Activated naive CD4-positive, alpha-beta T cell (primary cell): ENCODE data around the gene DUXA.
"Not testable (repeated sequence)": the region's sequence is repeated elsewhere in the genome, so short reads cannot be mapped to it uniquely, and the experiment has no call there.

Source experiments
- DNase-seq, 4 experiments: peaks; one replicate each; lab custom pipeline; 2025; lab: John Stamatoyannopoulos, UW

The DUXA gene

DNA sequence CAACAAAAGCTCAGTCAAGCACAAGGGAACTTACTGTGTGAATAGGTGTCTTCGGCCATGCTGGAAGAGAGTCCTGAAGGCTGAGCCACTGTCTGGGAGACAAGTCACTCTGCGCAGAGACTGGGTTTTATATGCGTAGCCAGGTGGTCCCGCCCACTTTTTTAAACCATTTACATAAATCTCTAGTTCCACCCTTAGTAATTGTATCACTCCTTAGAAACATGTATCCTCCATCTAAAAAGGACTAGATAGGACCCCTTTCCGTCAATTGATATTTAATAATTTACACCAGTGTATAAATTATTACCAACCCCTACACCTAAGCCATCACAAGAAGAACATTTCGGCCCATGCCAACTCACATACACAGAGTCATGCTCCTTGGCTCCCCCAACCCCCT lies at the start of gene DUXA:
Gene DUXA (minus strand): TSS at position 101 of the 400 bp plus-strand sequence. CDS start 42 bp downstream, at position 59.
- DNase-seq: no peak

DNA sequence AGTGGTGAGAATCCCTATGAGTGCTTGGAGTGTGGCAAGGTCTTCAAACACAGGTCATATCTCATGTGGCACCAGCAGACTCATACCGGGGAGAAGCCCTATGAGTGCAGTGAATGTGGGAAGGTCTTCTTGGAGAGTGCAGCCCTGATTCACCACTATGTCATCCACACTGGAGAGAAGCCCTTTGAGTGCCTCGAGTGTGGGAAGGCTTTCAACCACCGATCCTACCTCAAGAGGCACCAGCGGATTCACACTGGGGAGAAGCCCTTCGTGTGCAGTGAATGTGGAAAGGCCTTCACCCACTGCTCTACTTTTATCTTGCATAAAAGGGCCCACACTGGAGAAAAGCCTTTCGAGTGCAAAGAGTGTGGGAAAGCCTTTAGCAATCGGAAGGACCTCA lies 44.8 kb upstream of the DUXA start:
- DNase-seq: no peak

DNA sequence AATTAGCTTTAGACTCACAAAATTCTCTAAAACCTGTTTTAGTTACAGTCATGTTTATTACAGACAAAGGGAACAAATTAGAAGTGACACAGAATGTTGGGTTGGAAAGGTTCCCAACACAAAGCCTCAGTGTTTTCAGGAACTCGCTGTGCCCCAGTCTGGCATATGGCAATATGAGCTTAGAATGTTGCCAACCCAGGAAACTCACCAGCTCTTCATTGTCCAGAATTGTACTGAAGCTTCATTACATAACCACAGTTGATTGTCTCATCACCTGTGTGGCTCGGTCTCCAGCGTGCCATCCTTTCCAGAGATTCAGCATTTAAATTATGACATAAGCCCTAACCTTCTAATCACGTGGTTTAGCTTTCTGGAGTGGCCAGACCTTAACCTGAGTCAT lies 43.1 kb upstream of the DUXA start:
- no peak for DNase-seq

DNA sequence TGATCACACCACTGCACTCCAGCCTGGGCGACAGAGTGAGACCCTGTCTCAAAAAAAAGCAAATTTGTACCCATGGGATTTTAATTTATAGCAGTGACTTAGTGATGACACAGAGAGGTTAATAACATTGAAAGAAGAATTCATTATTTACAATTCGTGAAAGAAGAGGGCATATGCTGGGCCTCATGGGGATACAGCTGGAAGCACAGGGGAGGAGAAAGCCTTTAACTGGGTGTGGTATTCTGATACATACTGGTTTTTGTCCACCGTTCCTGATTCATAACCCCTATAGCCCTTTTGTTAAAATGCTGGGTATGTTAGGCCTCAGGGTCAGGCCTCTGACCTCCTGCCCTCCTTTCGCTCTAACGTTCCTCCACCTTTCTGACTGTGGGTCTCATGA lies 34.9 kb upstream of the DUXA start:
- DNase-seq: no peak

DNA sequence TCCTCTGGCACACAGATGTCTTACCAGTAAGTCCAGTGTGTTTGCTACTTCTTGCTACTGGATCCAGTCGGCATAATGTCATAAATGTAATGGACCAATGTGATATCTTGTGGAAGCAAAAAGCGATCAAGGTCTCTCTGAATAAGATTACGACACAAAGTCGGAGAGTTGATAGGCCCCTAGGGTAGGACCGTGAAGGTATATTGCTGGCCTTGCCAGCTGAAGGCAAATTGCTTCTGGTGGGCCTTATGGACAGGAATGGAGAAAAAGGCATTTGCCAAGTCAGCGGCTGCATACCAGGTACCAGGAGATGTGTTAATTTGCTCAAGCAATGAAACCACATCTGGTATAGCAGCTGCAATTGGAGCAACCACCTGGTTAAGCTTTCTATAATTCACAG lies 30.6 kb upstream of the DUXA start:
- DNase-seq: not testable (repeated sequence)

DNA sequence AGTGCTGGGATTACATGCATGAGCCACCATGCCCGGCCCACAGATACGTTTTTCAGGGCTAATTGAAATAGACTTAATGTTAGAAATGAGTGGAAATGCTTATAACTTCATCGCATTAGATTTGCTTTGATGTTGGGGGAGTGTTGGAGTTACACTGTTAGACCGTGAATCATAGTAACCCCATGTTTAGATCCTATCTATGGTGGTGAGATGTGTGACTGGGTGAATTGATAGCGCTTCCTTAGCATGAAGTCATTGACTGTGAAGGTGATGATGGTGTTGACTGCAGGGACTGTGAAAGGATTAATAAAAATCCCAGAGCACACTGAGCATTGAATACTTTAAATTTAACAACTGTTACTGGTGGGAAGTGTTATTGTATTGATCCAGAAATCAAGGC lies 25.7 kb upstream of the DUXA start:
- DNase-seq: no peak

DNA sequence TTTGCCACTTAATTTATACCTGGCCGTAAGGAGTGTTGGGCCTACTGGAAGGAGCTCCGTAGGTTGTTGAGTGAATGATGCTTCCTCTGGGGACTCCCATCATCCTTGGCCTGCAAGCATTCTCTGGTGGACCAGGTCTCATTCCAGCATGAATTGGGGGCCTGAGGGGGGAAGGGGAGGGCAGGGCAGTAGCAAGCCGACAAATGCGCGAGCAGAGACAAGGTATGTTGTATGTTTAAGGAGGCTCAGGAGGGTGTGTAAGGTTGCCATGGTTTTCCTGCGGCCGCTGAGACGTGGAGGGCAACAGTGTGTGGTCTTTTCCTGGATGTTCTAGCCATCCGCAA lies 24.8 kb upstream of the DUXA start:
- DNase-seq: no peak

DNA sequence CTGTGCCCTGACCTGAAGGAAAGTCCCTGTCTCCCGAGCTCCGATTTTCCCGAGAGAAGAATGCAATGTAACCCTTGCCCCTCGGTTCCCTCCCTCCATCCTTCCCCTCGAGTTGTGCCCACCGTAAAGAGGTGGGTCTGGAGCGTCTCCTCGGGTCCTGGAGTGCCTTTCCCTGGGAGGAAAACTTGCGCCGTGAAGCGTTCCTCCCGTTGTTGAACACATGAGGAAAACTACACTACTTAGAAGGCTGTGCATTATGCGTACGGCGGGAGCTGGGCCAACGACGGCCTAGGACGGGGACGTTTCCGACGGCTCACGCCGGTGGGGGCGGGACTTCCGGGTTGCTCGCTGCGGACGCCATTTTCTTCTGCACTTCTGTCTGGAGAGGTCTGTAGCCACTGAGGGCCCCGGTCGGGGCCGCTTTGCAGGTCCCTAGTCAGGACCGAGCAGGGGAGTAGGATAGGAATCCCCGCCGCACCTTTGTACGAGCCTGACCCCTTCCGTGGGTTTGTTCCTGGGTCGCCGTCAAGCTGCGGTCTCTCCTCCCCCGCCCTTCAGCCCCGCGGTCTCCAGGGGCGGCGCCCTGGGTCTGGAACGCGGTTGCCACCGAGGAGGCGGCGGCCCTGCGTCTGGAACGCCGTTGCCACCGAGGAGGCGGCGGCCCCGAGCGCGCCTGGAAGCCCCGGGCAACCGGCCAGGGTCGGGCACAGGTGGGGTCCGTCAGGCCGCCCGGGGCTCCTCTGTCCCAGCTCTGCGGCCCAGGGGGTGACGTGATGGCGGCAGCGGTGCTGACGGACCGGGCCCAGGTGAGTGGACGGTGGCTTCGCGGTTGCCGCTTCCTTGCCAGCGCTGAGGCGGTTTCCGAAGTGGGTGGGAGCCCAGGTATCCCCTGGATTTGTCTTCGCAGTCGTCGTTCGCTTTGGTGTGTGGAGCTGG lies 24.1 kb upstream of the DUXA start, which contains the start of gene ZNF264:
Gene ZNF264 (plus strand): TSS at position 360 of the 936 bp plus-strand sequence. CDS start 414 bp downstream, at position 774.
- DNase-seq: peak; percentile 66 to 84 (median 76)

DNA sequence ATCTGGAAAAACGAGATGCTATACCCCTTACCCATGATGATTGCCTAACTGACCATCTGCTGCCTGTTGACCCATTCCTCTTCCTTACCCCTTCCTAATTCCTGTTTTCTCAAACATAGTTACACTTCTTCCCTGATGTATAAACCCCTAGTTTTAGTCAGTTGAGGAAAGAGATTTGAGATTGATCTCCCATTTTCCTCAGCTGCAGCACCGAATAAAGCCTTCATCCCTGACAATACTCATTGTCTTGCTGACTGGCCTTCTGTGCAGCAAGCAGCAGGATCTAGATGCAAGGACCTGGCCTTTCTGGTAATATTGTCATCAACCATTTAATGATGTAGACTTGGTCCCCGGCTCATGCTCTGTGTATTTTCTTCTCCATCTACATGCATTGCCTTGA lies 23.0 kb upstream of the DUXA start:
- DNase-seq: no peak

DNA sequence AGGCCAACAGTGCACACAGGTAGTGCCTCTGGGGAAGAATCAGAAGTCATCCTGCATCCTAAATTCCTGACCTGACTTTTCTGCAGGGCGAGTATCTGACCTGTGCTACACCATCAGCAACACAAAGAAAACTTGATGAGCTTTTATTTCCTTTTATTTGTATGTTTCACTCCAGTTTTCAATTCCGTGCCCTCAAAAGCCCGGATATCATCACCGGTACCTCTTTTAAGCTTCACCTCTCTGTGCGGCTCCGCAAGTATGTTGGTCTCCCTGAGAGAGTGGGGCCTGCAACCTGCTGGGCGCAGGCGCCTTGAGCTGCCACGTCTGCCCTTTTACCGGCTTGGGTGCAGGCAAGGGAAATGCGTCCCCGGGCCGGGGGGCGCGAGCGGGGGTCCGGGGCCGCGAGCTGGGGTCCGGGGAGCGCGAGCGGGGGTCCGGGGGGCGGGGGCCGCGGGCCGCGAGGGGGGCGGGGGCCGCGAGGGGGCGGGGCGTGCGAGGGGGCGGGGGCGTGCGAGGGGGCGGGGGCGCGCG lies 4.3 kb upstream of the DUXA start:
- no peak for DNase-seq

DNA sequence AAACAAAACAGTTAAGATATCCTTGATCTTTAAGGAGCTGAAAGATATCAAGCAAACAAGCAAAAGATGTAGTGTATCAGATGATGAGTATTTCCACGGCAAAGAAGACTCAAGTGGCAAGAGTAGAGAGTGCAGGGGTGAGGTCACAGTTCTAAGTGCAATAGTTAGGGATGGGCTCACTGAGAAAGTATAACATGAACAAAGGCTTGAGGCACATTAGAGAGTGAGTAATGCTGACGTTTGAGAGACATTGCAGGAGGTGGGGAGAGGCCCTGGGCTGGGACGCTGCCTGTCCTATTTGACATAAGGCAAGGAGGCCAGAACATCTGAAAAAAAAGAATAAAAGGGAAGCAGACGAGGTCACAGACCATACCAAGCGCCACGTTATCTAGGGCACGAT lies 1.4 kb downstream of the DUXA start:
- DNase-seq: no peak

DNA sequence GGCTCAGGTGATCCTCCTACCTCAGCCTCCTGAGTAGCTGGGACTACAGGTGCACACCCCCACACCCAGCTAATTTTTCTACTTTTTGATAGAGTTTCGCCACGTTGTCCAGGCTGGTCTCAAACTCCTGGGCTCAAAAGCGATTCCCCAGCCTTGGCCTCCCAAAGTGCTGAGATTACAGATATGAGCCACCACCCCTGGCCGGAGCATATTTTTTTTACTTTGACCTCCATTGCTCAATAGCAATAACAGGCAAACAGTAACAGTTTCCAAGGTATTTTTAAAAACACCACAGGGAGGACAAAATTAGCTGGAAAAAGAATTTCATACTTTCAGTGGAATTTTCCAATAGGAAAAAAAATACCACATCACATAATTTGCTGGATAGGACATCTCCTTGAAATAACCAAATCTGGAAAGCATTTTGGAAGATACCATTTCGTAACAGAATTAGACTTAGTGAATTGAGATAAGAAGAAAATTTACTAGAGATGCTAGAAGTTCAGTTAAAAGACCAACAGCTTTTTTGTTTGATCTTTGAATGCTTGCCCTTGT lies 5.2 kb downstream of the DUXA start:
- no peak for DNase-seq

DNA sequence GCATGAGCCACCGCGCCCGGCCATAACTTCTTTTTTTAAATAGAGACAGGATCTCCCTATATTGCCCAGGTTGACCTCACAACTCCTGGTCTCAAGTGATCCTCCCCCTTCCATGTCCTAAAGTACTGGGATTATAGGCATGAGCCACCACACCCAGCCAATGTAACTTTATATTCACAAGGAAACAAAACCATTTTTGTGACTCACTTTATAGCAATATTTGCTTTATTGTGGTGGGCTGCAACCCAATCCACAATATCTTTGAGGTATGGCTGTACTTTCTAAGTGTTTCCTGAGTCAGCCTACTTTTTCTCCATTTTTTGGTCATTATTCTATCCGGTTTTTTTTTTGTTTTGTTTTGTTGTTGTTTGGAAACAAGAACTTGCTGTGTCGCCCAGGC lies 14.4 kb downstream of the DUXA start:
- DNase-seq: no peak

DNA sequence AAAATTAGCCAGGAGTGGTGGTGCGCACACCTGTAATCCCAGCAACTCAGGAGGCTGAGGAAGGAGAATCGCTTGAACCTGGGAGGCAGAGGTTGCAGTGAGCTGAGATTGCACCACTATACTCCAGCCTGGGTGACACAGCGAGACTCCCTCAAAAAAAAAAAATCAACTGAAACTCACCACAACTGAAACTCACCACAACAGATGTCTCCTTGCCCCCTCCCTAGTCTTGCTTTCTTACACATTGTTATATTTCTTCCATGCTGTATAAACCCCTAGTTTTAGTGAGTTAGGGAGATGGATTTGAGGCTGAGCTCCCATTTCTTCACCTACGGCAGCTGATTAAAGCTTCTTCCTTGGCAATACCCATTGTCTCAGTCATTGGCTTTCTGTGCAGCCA lies 25.6 kb downstream of the DUXA start:
- no peak for DNase-seq

DNA sequence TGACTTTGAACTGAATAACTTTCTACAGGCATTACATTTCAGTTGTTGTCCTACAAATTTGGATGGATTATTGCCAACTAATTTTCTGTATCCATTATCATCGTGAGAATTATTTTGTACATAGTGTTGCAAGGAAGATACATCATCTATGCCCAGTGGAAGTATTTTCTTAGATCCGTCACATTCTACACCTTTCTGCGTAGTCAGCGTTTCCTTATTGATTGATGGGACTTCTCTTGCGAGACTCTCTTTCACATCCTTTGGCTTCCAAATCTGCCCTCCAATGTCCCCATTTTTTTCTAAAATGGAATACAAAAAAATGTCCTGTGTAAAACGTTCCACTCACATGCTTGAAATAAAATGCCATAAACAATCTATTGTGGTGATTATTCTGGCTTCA lies 31.5 kb downstream of the DUXA start:
- no peak for DNase-seq

DNA sequence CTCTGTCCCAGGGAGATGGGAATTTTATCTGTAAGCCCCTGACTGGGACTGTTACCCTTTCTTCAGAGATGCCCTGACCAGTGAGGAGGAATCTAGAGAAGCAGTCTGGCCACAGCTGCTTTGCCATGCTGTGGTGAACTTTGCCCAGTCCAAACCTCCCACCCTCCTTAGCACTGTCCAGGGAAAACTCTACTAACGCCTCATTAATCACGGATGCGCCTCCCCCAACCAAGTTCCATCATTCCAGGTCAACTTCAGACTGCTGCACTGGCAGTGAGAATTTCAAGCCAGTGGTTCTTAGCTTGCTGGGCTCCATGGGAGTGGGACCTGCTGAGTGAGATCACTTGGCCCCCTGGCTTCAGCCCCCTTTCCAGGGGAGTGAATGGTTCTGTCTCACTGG lies 39.9 kb downstream of the DUXA start:
- DNase-seq: not testable (repeated sequence)

DNA sequence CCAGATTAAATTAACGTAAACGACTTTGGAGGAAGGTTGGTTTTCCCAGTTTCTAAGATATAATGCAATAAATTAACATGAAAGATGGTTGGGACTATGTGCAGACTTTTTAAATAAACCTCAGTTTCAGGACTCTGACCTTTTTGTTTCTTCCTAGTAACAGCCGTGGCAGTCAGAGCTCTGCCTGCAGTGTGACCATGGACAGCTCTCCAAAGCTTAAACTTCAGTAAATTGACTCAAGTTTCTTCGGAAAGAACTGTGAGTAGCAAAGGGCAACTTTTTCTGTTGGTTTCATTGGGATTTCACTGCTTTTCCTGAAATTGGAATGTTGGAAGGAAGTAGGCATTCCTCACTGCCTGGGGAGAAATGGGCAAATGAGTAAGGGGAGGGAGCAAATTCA lies 43.4 kb downstream of the DUXA start:
- DNase-seq: no peak

DNA sequence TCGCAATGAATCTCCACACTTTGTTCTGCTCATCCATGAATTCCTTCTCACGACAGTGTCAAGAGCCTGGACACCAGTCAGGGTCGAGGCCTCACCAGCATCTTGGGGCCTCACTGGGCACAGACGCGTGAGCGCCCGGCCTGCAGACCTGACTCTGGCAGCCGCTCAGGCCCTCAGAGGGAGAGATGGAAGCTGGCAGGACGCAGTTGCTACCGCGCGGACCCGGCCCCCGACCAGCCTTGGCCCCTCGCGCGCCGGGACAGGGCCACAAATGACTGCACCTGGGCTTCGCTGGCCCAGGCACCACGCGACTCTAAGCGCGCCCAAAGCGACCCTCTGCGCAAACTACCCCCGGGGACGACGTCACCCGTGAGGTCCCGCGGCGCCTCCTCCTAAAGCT lies 48.4 kb downstream of the DUXA start:
- no peak for DNase-seq

DNA sequence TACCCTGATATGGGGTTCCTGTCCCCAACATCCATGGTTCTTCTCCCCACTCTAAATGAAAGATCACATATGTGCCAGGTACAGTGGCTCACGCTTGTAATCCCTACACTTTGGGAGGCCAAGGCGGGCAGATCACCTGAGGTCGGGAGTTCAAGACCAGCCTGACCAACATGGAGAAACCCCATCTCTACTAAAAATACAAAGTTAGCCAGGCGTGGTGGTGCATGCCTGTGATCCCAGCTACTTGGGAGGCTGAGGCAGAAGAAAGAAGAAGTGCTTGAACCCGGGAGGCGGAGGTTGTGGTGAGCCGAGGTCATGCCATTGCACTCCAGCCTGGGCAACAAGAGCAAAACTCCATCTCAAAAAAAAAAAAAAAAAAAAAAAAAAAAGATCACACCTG lies 53.8 kb downstream of the DUXA start:
- DNase-seq: not testable (repeated sequence)

DNA sequence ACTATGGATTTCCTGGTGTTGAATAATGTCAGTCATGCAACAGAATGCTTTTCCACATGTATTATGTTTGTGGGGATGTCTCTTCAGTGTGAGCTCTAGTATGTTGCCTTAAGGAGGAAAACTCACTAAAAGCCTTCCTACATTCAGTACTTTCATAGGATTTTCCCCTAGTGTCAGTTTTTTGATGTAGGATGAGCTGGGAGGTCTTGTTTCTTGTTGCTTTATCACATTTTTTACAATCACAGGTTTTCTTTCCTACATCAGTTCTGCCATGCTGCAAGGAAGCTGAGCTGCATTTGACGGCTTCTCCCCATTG lies 56.0 kb downstream of the DUXA start:
- no peak for DNase-seq

DNA sequence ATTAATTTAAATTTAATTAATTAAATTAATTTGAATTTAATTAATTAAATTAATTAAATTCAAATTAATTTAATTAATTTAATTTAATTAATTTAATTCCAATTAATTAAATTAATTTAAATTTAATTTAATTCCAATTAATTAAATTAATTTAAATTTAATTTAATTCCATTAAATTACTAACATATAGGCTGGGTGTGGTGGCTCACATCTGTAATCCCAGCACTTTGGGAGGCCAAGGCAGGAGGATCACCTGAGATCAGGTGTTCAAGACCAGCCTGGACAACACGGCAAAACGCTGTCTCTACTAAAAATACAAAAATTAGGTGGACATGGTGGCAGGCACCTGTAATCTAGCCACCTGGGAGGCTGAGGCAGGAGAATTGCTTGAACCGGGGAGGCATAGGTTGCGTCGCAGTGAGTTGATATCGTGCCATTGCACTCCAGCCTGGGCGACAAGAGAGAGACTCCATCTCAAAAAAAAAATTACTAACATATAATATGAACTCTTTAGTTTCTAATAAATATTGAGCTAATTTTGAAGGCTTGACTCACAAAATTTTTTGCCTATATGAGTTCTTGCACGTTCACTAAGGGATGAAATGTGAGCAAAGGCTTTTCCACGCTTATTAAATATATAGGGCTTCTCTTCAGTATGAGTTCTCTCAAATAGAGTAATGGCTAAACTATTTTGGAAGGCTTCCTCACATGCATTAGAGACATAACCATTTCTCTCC lies 56.5 kb downstream of the DUXA start:
- DNase-seq: no peak

DNA sequence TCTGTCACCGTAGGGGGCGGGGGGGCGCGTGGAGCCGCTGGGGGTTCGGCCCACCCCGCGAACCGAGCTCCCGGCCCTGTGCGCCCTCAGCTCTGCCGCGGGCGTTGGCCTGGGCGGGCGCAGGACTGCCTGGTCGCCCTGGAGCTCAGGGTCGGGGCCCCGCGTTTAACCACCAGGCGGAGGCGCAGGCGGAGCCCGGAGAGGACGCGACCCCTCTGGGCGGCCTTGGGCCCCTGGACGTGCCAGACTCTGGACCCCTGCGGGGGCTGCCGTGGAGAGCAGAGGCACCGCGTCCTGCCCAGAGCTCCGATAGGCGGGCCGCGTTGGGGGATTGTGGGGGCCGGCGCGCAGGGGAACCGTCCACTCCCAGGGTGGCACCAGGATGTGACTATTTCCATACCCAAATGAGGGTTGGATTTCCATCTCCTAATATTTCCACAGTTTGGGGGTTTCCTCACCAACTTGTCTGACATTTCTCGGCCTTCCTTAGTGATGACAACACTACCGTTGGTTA lies 60.5 kb downstream of the DUXA start:
- no peak for DNase-seq
